Epithelial cell of esophagus (primary cell): ENCODE measurements around the gene DNAJB6.

Source experiments
- DNase-seq: peaks from one replicate; pipeline ENCODE4 v3.0.0; 2010; ENCODE audit warnings: low read depth
- H3K4me3 ChIP-seq: 2 replicates; pipeline ENCODE4 v1.5.1; 2011; ENCODE audit warnings: mild to moderate bottlenecking, low read length, control low read depth
- TF ChIP-seq, protein P1 (sequence below): IDR thresholded peaks from 2 replicates; pipeline ENCODE4 v1.5.1; 2011; ENCODE audit warnings: low read depth, mild to moderate bottlenecking, low read length, control low read depth, inconsistent platforms; ENCODE audit not compliant: insufficient read depth; ENCODE audit errors: missing control alignments

The DNAJB6 gene

DNA sequence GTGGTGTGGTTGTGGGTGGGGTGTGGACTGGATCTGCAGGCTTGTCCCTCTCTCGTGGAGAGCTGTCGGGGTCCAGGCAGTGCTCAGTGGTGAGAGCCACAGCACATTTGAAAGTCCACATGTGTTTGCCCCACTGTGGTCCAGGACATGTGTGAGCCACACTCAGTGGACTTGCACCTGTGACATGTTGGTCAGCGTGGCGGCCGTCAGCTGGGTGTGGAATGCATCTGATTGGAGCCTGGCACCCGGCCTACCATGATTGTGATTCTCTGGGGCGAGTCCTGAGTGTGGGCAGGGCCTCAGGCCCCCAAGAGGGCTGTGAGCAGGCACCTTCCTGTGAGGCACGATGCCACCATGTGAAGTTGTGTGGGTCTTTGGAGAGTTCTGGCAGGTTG lies 77.9 kb downstream of the DNAJB6 start:
- H3K4me3 ChIP-seq, result no peak overlapping the region
- TF ChIP-seq, protein P1, sequence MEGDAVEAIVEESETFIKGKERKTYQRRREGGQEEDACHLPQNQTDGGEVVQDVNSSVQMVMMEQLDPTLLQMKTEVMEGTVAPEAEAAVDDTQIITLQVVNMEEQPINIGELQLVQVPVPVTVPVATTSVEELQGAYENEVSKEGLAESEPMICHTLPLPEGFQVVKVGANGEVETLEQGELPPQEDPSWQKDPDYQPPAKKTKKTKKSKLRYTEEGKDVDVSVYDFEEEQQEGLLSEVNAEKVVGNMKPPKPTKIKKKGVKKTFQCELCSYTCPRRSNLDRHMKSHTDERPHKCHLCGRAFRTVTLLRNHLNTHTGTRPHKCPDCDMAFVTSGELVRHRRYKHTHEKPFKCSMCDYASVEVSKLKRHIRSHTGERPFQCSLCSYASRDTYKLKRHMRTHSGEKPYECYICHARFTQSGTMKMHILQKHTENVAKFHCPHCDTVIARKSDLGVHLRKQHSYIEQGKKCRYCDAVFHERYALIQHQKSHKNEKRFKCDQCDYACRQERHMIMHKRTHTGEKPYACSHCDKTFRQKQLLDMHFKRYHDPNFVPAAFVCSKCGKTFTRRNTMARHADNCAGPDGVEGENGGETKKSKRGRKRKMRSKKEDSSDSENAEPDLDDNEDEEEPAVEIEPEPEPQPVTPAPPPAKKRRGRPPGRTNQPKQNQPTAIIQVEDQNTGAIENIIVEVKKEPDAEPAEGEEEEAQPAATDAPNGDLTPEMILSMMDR, result no peak
- no peak for DNase-seq

DNA sequence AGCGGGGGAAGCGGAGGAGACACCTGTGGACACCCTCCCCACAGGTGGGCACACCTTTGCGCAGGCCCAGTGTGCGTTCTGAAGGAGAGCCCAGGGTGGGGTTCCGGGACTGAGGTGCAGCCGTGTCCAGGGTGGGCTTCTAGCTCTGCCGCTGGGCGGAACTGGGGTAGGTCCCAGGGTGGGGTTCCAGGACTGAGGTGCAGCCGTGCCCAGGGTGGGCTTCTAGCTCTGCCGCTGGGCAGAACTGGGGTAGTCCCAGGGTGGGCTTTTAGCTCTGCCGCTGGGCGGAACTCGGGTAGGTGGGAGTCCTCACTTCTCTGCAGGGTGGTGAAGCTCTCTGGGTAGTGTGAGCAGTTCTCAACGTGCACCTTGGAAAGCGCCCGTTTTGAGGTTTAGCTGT lies 78.7 kb downstream of the DNAJB6 start:
- DNase-seq, result no peak
- H3K4me3 ChIP-seq, result no peak overlapping the region
- TF ChIP-seq, protein P1, result no peak

DNA sequence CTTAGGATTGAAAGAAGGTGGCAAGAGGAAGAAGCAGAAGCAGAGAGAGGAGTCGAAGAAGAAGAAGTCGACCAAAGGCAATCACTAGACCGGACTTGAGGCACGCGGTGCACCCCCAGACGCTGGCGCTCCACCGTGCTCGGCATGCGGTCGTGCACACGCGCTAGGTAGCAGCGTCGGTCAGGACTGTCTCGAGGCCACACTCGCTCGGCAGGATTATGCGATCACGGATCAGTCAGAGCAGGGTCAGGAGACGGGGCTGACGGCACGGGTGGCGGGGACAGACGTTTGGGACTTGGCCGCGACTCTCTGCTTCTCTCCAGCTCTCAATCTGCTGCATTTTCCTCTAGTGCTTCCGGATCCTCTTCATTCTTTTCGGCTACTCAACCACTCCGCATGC lies 79.2 kb downstream of the DNAJB6 start:
- DNase-seq, result no peak
- TF ChIP-seq, protein P1, result no peak
- H3K4me3 ChIP-seq, result no peak overlapping the region

DNA sequence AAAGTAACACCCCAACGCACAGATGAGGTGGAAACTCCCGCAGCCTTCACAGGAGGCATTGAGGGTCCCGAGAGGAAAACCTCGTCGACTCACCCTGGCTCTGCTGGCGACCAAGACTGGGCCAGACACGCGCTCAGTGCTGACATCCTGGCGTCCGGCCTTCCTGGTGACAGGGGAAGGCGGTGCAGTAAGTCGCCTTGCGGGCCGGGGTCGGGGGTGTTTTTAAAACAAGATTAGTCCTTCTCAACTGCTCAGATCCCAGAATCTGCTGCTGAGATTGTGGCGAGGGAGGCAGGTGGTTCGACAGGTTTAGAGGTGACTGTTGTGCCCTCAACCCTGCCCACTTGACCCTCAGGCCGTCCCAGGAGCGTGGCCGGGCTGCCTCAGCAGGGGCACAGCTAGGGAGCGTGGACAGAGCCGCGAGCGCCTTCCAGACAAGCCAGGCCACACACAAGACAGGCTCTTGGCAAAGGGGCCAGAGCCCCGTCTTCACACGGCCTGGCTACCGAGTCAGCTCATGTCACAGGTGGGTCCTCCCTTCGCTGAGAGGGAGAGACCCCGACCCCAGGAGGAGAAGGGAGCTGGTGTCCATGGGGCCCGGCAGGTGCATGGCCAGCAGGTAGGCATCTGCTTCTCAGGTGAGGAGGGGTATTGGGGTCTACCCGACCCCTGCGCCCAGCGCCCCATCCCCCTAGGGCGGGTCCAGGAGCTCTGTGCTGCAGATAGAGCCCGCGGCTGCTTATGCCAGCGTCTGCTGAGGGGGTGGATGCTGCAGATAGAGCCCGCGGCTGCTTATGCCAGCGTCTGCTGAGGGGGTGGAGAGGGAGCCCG lies 81.6 kb downstream of the DNAJB6 start:
- TF ChIP-seq, protein P1, result no peak
- DNase-seq, result no peak
- H3K4me3 ChIP-seq, result no peak overlapping the region

DNA sequence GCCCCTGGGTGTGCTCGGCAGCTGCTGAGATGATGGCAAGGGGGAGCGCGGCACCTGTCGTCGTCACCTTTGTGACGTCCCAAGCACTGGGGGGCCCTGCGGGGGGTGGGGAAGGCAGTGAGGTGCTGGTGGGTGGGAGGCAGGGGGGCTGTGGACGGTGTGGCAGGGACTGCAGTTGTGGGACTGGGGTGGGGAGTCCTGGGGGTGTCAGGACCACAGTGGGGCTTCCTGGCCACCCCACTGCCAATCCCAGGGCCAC lies 82.2 kb downstream of the DNAJB6 start:
- no peak overlapping the region for H3K4me3 ChIP-seq
- no peak for DNase-seq
- TF ChIP-seq, protein P1, result no peak

DNA sequence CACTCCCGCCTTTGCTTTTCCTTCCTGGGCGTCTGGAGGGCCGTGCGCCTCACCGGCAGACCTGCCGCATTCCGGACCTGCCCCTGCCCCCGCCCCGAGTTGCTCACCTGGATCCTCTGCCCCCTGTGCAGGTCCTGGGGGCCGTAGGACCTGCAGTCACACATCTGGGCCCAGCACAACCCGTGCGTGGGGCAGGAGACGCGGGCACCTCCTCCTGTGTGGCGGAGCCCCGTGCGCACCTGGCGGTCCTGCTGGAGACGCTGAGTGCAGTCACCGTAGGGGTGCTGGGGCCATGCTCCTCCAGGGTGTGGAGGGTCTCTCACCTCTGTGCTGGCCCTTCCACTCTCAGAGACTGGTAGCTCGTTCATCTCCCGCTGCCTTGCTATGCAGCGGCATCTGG lies 85.5 kb downstream of the DNAJB6 start:
- DNase-seq, result no peak
- H3K4me3 ChIP-seq, result no peak overlapping the region
- TF ChIP-seq, protein P1, result no peak

DNA sequence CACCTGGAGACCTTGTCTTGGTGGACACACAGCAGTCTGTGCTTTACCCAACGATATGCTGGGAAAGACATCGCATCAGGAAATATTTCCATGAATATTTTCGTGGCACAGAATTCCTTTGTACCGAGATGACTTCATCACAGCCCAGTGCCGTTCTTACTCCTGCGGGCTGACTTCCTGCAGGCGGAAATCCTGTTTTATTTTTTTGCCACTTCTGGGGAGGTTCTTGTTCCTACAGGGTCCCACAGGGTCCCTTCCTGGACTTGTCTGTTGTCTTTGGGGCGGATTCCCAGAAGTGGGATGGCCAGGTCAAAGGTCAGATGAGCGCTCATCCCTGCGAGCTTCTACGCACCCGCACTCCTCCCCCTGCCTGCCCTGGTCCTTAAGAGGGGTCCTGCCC lies 86.5 kb downstream of the DNAJB6 start:
- no peak overlapping the region for H3K4me3 ChIP-seq
- TF ChIP-seq, protein P1, result no peak
- no peak for DNase-seq
